ENCODE data around the gene DCPS. TPM values are rescaled to one million over a fixed set of nuclear protein-coding genes. Genes with fewer than 3 reads are reported as not detected.

DCPS gene
- total RNA-seq, result 7.9 and 10.5 TPM in 2 replicates

GRCh38 chr11:126303623-126304456 lies at the start of gene DCPS:
TSS of gene DCPS (plus strand) at chr11:126304060. CDS start at chr11:126304081, 21 bp downstream.

DNA sequence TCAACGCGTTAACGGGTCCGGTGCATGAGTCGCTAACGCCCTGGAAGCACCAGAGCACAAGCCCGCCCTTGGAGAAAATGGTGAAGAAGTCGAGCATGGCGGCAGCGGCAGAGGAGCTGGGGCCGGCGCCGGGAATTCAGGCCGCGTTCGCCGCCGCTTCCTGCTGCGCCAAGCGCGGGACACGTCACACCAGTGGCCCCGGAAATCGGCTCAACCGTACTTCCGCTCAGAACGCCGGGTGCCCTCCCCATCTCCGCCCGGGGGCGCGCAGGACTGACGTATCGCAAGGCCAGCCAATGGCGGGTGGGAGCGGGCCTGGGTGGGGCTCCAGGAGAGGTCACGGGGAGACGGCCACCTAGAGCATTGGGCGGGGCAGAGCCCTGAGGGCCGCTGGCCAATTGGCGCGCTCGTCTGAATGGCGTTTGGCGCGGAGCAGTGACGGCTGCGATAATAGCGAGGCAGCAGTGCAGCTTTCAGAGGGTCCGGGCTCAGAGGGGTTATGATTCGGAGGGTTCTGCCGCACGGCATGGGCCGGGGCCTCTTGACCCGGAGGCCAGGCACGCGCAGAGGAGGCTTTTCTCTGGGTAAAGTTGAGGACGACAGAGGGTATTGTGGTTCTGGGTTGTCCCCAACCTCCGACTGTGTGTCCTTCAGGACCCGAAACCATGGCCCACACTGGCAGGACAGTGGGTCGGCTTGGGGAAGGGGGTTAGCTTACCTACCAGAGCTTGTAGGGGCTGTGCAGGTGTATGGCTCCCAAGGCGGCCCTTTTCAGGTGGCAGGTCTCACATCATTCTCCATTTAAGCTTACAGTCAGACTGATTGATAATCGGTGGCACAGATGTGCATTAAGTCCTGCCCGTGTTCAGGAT lies 34.9 kb upstream of the DCPS start, which contains the start of the genes FOXRED1 and SRPRA:
FOXRED1 (plus strand) TSS at position 447 of the 872 bp plus-strand sequence; CDS start at position 500, 53 bp downstream.
SRPRA (minus strand) TSS at position 188 of the 872 bp plus-strand sequence; CDS start at position 97, 91 bp downstream.

GRCh38 chr11:126282736-126283591 lies 20.9 kb upstream of the DCPS start, which contains the start of gene TIRAP:
TSS of gene TIRAP (plus strand) at chr11:126283093. CDS start at chr11:126290895, 7,802 bp downstream.

GRCh38 chr11:126355324-126355925 lies 51.6 kb downstream of the DCPS start, which contains the start of gene ST3GAL4:
TSS of gene ST3GAL4 (plus strand) at chr11:126355686. CDS start at chr11:126406156, 50,470 bp downstream.

Other genes with a start within 250 kb of the DCPS start
- gene CDON, start 241.2 kb upstream of the DCPS start, total RNA-seq, result 31.1 and 55.9 TPM in 2 replicates
- gene RPUSD4, start 92.4 kb upstream of the DCPS start, total RNA-seq, result 22.5 and 31.6 TPM in 2 replicates
- gene FAM118B, start 92.3 kb upstream of the DCPS start, total RNA-seq, result 14.6 and 14.9 TPM in 2 replicates
- 114 and 129 TPM in 2 replicates for gene SRPRA, start 35.2 kb upstream of the DCPS start, total RNA-seq
- gene FOXRED1, start 34.9 kb upstream of the DCPS start, total RNA-seq, result 10.1 and 13.2 TPM in 2 replicates
- 4.5 and 6.3 TPM in 2 replicates for gene TIRAP, start 21.0 kb upstream of the DCPS start, total RNA-seq
- gene ST3GAL4, start 51.6 kb downstream of the DCPS start, total RNA-seq, result 35.0 and 35.1 TPM in 2 replicates